Spleen (tissue), 7 donors: ENCODE data around the gene USP54.

Experiments used
- POLR2A ChIP-seq, 3 donors: fragments of 450-650 bp; IDR thresholded peaks; one replicate each; pipeline ENCODE4 v1.5.1; 2017; ENCODE audit warnings: antibody characterized with exemption in 3 of 3, mild to moderate bottlenecking in 1 of 3
- POLR2AphosphoS5 ChIP-seq, 3 donors: sonication (generic); formaldehyde crosslinking; IDR thresholded peaks; one replicate each; pipeline ENCODE4 v1.5.1; 2017; ENCODE audit warnings: antibody characterized with exemption in 3 of 3
- TF ChIP-seq, protein P1 (sequence below), 11 experiments: fragments of 200-600 bp in 7 of 11; fragments of 450-650 bp in 4 of 11; sonication (generic) in 4 of 11; IDR thresholded peaks in 8 of 11; conservative IDR thresholded peaks in 3 of 11; 1 replicate in 7 of 11; 2 replicates in 4 of 11; pipeline versions ENCODE4 v1.4.0 to v1.8.0; 2016 to 2021; ENCODE audit warnings: antibody characterized with exemption in 11 of 11, inconsistent platforms in 4 of 11, mild to moderate bottlenecking in 1 of 11
- donor health status: DM: no; HTN: no; CAD: no; lungs with moderate emphysema.
- donor health status: DM: no; HTN: no; CAD: no.
- donor health status: DM: no; HTN: no; CAD: no.

- TF ChIP-seq, protein P1, sequence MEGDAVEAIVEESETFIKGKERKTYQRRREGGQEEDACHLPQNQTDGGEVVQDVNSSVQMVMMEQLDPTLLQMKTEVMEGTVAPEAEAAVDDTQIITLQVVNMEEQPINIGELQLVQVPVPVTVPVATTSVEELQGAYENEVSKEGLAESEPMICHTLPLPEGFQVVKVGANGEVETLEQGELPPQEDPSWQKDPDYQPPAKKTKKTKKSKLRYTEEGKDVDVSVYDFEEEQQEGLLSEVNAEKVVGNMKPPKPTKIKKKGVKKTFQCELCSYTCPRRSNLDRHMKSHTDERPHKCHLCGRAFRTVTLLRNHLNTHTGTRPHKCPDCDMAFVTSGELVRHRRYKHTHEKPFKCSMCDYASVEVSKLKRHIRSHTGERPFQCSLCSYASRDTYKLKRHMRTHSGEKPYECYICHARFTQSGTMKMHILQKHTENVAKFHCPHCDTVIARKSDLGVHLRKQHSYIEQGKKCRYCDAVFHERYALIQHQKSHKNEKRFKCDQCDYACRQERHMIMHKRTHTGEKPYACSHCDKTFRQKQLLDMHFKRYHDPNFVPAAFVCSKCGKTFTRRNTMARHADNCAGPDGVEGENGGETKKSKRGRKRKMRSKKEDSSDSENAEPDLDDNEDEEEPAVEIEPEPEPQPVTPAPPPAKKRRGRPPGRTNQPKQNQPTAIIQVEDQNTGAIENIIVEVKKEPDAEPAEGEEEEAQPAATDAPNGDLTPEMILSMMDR (IDR thresholded peaks at IDR 0.05 in 8 of 11, conservative IDR thresholded peaks at IDR 0.05 in 3 of 11), result no peak
- TF ChIP-seq POLR2AphosphoS5 (IDR thresholded peaks at IDR 0.05) (no peak), POLR2A (IDR thresholded peaks at IDR 0.05) (no peak)
Measured at GRCh38 chr10:73614720-73615119, 23.6 kb upstream of the USP54 start.
